Stimulated activated CD8-positive, alpha-beta memory T cell treated with anti-CD3 and anti-CD28 coated beads, Interleukin-7, amount 100 ng/mL, for 24 hours (primary cell): ENCODE results near the gene MKS1.
A peak's percentile ranks its signal among the peaks of the same experiment; 100 is the strongest.

Experiments
- DNase-seq: peaks from one replicate; pipeline ENCODE4 v3.0.0-alpha.2; 2020; ENCODE audit warnings: low read depth

Gene MKS1

GRCh38 chr17:58200024-58200633, 18.9 kb downstream of the MKS1 start:
- DNase-seq: peak; percentile 34

GRCh38 chr17:58196610-58197009, 22.4 kb downstream of the MKS1 start:
- no peak for DNase-seq

- DNase-seq: no peak
Measured at GRCh38 chr17:58195518-58196123, 23.4 kb downstream of the MKS1 start.

GRCh38 chr17:58193641-58194255, 25.3 kb downstream of the MKS1 start:
- DNase-seq: no peak

- DNase-seq: no peak
Measured at GRCh38 chr17:58192612-58193011, 26.4 kb downstream of the MKS1 start, which contains the start of gene EPX. Gene EPX (plus strand): TSS chr17:58192726. CDS start chr17:58192847, 121 bp downstream.

- DNase-seq: no peak
Measured at GRCh38 chr17:58191241-58191896, 27.7 kb downstream of the MKS1 start.

GRCh38 chr17:58189436-58190146, 29.5 kb downstream of the MKS1 start:
- DNase-seq: no peak

- DNase-seq: no peak
Measured at GRCh38 chr17:58187675-58188074, 31.4 kb downstream of the MKS1 start.

GRCh38 chr17:58187063-58187462, 32.0 kb downstream of the MKS1 start:
- DNase-seq: no peak

- DNase-seq: no peak
Measured at GRCh38 chr17:58186591-58186990, 32.5 kb downstream of the MKS1 start.

- no peak for DNase-seq
Measured at GRCh38 chr17:58184986-58185761, 33.9 kb downstream of the MKS1 start.

GRCh38 chr17:58184308-58184985, 34.6 kb downstream of the MKS1 start:
- DNase-seq: no peak

- DNase-seq: no peak
Measured at GRCh38 chr17:58183514-58183913, 35.5 kb downstream of the MKS1 start.

- no peak for DNase-seq
Measured at GRCh38 chr17:58181796-58182195, 37.3 kb downstream of the MKS1 start.

- no peak for DNase-seq
Measured at GRCh38 chr17:58176200-58176599, 42.9 kb downstream of the MKS1 start.

- DNase-seq: no peak
Measured at GRCh38 chr17:58174871-58175270, 44.2 kb downstream of the MKS1 start.

- DNase-seq: no peak
Measured at GRCh38 chr17:58172369-58173071, 46.5 kb downstream of the MKS1 start.

GRCh38 chr17:58170622-58171021, 48.4 kb downstream of the MKS1 start:
- DNase-seq: no peak

GRCh38 chr17:58166682-58167081, 52.4 kb downstream of the MKS1 start, which contains the start of gene OR4D2:
Gene OR4D2 (plus strand): TSS chr17:58166982. CDS start chr17:58169656, 2,674 bp downstream.
- DNase-seq: no peak

- DNase-seq: no peak
Measured at GRCh38 chr17:58165981-58166380, 53.1 kb downstream of the MKS1 start.
